Activated naive CD4-positive, alpha-beta T cell (primary cell): ENCODE measurements around the gene SPAM1.
"Not testable (repeated sequence)": the region's sequence is repeated elsewhere in the genome, so short reads cannot be mapped to it uniquely, and the experiment has no call there.

ENCODE experiments used
- DNase-seq, 4 experiments: peaks; one replicate each; lab custom pipeline; 2025; lab: John Stamatoyannopoulos, UW

The SPAM1 gene, protein sequence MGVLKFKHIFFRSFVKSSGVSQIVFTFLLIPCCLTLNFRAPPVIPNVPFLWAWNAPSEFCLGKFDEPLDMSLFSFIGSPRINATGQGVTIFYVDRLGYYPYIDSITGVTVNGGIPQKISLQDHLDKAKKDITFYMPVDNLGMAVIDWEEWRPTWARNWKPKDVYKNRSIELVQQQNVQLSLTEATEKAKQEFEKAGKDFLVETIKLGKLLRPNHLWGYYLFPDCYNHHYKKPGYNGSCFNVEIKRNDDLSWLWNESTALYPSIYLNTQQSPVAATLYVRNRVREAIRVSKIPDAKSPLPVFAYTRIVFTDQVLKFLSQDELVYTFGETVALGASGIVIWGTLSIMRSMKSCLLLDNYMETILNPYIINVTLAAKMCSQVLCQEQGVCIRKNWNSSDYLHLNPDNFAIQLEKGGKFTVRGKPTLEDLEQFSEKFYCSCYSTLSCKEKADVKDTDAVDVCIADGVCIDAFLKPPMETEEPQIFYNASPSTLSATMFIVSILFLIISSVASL

DNA sequence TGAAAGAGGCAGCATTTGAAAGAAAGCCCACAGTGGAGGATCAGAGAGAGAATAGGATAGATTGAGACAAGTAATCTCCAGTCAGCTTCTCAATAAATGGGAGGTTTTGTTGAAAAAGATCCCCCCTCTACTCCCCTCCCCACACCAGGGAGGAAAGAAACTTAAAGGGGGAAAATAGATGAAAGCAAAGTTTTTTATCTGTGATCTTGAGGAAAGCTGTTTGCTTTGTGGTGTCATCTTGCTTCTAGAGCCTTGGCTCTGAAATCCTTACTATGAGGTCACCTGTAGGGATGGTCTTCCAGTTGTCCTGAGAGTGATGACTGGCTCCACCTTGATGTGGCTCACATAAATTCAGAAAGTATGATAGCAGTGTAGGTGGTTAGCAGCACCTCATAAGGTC is at the start of gene SPAM1:
SPAM1 (plus strand) TSS at position 301 of the 400 bp plus-strand sequence. CDS start 28,330 bp downstream, outside the sequence.
- DNase-seq, result no peak

DNA sequence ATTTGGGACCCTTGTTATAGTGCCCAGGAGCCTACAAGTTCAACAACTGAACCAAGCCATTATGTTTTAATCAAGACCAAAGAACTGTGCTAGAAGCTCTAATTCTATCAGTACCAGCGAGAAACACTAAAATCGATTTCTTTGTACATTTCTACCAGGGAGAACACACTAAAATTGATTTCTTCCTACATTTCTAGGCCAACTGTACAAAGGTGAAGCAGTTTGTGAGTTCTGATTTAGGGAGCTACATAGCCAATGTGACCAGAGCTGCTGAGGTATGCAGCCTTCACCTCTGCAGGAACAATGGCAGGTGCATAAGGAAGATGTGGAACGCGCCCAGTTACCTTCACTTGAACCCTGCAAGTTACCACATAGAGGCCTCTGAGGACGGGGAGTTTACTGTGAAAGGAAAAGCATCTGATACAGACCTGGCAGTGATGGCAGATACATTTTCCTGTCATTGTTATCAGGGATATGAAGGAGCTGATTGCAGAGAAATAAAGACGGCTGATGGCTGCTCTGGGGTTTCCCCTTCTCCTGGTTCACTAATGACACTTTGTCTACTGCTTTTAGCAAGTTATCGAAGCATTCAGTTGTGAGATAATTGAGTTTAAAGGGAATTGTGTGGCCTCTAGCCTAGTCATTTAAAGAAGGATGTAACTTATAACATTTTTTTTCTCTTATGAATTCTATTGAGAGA is 48.3 kb upstream of the SPAM1 start:
- DNase-seq, result no peak

DNA sequence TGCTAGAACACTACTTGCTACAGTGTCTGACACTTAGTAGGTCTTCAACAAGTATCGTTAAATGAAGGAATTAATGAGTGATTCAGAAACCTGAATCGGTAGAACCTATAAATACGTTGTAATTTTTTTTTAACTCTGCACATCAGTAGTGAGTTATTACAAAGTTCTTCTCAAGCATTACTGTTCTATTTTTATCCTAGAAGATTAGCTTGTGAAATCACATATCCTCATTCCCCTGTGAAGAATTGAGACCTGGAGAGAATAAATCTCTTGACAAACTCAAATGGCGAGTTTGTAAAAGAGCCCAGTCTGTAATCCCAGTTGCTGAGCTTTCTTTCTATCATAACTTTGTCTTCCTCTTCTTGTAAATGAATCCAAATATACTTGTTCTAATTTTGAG is 45.4 kb upstream of the SPAM1 start:
- no peak for DNase-seq

DNA sequence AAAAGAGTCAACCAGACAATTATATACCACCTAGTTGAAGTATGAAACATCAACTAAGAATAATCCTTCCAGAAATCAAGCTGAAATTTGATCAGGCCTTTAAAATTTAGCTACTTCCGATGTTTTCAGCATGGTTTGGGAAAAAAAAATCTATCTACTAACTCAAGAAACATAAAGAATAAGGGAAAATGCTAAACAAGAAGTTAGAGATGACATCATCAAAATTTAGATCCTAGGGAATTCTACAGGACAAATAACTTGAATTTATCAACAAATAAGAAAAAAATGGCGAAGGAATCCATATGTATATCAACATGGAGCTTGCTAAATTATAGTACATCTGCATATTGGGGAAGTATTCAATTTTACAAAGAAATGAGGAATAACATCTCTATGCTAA is 43.7 kb upstream of the SPAM1 start:
- DNase-seq, result no peak

DNA sequence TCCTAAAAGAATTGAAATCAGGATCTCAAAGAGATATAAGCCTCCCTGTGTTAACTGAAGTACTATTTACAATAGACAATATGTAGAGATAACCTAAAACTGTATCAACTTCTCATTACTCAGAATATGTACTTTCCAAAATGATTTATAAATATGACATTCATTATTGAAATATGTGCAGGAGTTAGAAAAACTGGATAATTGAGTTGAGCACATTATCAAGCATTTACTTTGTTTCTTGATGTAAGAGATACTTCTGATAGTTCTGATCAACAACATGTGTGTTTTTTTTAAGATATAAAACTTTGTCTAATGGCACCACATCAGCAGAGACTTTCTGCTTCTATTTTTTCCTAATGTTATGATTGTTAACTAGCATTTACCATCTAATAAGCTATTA is 41.9 kb upstream of the SPAM1 start:
- no peak for DNase-seq

DNA sequence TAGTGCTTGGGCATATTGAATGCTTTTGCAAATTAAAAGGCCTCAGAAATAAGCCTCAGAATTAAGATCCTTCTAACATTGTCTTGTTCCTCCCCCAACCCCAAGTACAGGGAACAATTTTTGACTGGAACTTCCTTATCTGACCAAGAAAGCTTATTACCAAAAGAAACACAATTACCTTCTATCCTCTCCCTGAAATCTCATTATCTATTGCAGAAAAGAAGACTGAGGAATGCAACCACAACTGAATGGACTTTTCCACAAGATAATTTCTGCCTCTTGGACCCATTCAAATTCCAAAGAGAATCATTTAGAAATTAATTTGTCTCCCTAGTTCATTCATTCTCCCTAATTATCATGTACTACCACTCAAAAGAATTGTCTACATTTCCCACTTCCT is 36.8 kb upstream of the SPAM1 start:
- no peak for DNase-seq

DNA sequence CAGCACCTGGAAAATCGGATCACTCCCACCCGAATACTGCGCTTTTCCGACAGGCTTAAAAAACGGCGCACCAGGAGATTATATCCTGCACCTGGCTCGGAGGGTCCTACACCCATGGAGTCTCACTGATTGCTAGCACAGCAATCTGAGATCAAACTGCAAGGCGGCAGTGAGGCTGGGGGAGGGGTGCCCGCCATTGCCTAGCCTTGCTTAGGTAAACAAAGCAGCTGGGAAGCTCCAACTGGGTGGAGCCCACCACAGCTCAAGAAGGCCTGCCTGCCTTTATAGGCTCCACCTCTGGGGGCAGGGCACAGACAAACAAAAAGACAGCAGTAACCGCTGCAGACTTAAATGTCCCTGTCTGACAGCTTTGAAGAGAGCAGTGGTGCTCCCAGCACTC is 30.3 kb upstream of the SPAM1 start:
- not testable (repeated sequence) for DNase-seq

DNA sequence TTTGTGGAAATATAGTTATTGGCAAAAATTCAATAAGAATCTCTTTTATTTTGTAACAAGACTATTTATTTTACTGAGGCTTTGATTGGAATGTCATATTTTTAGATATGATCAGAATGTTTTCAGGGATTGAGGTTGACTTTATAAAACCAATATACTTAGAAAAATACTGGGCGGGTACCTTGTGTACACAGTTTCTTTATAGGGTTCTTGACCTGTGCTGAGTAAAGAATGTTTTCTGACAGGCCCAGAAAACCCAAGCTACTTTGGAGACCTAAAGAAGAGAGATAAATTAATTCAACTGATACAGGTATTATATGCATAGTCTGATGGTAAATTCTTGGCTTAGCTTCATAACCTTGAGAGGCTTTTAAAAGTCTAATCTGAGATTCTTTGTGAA is 23.9 kb upstream of the SPAM1 start:
- DNase-seq, result no peak

DNA sequence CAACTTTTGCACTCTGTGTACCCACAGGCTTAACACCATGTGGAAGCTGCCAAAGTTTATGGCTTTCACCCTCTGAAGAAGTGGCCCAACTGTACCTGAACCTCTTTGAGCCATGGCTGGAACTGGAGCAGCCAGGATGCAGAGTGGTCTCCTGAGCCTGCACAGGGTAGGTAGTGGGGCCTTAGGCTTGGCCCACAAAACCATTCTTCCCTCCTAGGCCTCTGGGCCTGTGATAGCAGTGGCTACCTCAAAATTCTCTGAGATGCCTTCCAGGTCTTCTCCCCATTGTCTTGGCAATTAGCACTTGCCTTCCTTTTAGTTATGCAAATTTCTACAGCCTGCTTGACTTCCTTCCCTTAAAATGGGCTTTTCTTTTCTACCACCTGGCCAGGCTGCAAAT is 19.3 kb upstream of the SPAM1 start:
- DNase-seq, result no peak

DNA sequence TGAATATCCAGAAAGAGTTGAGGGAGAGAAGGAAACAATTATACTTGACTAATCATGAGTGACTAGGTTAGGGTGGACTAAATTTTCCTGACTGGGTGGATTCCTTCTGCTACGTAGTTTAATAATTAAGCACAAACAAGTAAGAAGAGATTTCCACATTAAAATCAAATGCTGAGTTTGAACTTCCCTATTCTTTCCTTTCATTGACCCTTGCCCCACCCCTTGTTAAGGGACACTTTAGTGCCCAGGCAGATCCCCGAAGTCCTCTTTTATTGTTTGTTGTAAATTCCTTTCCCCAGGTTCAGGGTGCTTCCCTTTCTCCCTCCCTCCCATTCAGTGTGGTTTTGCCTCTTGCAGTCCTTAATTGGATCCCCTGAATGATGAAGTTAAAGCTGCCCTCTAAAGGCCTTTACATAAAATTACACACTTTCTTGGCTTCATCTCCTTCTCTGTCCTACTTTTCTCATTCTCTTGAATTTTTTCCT is 8.8 kb upstream of the SPAM1 start:
- DNase-seq, result no peak

DNA sequence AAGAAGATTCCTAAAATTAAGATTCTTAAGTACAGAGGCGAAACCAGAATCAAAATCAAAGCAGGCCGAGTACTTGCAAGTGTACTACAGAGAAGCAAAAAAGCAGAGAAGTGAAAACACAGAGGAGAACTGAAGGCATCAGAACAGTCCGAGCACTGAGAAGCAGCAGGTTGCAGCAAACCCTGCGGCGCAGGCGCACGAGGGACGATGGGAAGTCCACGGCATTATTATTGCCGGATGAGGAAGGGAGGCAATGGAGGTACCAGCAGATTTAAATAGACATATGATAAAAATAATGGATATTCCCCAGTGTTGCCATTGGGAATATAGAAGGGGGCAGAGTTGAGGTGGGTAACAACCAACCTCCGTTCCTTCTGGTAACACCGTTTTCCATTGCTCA is 7.2 kb upstream of the SPAM1 start:
- DNase-seq, result no peak

DNA sequence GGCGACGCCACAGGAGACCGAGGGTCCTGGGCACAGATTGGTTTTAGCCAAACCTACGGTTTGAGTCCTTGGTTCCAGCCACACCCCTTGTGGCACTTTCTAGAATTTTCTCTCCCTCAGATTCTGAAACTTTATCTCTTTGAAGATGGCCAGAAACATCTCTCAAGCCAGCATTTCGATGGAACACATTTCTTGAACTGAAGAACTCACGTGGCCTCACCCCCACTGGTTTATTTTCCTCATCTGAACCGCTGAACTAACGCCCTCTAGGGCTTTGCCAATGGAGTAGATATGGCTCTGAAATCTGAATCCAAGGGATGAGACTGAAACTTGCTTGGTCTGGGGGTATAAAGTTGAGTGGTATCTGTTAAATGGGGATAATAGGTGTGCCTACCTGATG is 6.7 kb upstream of the SPAM1 start:
- no peak for DNase-seq

DNA sequence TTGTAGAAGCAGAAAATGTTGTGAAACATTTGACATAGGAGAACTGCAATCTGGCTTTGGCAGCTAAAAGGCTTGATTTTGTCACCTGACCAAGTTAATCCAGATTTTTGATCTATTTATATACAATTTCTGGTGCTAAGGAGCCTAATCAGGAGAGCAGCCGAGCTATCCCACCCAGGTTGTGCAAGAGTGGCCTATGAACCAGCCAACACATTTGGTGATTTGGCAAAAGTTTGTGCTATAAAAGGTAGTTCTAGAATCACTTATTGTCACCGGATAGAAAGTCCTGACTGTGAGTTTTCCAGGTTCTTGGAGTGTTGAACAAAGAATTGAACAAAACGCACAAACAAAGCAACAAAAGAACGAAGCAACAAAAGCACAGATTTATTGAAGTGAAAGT is 1.4 kb upstream of the SPAM1 start:
- no peak for DNase-seq

DNA sequence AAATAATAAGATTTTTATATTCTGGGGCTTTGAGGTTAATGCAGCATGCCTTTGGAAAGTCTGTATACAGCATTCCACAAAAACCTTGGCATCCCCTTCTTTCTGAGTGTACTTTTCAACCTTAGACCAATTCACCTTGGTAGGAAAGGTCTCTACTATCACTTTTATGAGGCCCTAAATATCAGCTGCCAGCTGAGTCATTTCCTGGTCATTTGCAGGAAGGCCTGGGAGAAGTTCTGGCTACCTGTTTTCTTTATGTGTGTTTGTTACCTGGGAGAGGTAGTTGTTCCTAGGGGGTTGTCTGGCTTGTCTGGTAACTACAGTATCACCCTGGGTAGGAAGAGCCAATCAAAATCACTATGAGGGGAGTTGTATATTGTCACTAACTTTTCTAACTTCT is 4.1 kb downstream of the SPAM1 start:
- no peak for DNase-seq

DNA sequence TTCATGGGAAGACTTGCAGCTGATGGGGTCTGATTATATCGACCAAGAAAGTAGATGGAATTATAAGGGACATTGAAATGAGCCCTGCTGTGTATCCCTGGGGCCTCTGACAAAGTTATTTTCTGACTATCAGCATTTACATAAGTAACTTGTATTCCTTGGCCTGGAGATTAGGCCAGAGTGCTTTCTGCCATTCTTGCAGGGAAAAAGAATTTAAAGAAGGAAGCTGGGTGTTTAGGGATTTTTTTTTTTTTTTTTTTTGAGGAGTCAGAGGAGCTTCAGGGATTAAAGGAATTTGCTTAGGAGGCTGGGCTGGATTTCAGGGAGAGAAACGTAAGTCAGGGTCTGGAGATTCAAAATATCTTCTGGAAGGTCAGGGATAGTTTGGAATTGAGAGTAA is 4.6 kb downstream of the SPAM1 start:
- no peak for DNase-seq

DNA sequence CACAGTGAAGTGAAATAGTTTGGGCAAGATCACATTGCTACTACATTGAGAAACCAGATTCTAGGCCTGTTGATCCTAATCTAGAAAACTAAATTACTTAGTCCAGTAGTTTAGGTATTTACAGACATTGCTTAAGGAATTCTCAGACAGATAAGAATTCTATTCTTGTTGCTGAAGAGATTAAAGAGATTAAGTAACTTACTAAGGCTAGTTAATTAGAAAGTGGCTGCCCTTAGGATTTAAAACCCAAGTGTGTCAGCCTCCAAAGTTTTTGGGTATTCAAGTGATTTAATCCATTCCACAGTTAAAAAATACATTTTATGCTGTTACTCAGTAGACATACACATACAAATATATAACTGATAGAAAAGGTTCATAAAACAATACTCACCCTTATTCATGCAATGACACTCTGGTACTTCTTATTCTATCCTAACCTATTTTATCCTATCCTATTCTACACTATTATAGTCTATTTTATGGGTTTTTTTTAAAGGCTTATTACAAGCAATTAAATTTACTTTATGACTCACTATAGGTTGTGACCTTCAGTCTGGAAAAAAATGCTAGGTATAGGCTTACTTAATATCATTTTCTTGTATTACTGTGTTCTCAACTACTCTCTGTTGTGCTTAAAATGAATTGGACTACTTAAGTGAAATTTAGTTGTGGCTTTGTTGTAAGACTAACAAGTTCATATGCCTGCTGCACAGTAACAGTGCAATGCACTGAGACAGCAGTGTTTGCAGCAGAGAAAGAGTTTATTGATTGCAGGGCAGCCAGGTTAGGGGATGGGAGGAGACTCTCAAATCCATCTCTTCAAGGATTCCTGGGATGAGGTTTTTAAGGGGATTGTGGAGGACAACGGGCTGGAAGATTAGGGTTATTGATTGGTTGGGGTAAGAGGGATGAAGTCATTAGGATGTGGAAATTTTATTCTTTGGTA is 10.7 kb downstream of the SPAM1 start:
- no peak for DNase-seq

DNA sequence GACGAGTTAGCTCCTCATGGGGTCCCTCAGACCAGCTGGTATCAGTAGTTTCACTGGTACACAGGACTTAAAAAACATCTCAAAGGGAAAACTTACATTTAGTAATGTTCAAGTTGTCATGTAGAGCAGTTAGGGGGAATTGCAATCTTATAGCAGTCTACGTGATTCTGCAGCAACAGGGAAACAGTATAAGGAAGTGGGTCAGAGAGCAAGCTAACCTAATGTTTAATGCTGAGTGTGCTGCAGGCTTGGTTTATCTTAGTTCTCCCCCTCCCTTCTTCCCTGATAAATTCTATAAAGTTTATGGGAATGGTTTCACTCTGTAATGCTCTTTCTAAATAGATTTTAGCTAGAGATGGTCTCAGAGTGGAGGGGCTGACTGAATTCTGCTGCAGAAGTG is 11.3 kb downstream of the SPAM1 start:
- DNase-seq, result no peak

DNA sequence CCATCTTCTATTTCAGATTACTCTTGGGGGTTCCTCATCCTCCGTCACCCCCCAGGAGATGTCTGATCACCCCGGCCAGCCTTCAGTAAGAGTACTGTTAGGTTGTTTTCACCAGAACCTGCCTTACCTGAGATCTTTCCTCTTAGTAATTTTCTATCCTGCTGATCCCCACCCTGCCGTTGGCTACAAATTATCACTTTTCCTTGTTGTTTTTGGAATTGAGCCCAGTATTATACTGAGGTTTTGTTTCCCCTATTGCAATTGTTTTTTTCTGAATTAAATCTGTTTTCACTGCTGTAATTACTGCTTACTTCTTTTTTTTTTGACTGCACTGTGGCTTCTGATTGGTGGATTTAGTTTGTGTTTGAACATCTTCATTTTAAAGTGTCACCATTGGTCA is 14.7 kb downstream of the SPAM1 start:
- no peak for DNase-seq

DNA sequence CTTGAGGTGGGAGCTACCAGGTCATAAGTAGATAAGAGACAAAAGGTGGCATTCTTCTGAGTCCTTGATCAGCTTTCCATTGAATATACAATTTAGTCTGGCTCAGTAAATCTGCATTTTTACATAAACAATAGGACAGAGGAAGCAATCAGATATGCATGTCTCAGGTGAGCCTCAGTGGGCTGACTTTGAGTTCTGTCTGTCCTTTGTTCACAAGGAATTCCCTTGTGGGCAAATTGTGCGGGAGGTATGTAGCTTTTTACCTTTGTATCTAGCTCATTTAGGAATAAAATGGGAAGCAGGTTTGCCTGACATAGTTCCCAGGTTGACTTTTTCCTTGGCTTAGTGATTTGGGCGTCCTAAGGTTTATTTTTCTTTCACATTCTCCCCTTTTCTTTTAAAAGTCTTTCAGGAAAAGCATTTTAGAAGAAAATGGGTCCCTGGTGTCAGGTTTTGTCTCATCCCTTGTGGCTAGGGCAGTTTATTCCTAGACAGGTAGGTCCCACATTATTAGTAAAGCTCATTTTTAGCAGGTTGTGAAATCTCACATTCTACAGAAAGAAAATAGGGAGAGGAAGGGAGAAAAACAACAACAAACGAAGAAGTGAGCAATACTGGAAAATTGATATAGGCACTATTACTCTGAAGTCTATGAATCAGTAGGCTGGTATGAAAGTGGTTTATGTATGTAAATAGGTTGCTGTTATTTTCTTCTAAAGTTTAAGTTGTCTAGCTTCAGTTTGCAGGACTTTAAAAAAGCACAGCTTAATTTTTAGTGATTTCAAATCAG is 16.5 kb downstream of the SPAM1 start:
- DNase-seq, result no peak

DNA sequence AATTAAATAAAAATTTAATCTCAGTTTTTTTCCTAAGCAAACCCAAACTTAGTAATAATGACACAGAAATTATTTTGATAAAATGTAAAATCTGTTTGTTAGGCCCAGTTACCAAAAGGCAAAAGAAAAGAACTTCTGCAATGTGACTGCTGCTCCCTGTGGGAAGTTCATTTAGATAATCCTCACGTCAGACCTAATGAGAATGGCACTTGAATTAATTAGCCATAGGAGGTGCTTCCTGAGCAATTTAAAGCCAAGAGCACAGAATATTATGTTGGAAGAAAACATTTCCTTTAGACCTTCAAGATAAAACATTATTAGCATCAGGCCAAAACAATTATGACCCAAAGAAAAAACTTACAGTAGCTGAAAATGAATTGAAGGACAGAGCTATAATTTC is 19.4 kb downstream of the SPAM1 start:
- DNase-seq, result no peak

DNA sequence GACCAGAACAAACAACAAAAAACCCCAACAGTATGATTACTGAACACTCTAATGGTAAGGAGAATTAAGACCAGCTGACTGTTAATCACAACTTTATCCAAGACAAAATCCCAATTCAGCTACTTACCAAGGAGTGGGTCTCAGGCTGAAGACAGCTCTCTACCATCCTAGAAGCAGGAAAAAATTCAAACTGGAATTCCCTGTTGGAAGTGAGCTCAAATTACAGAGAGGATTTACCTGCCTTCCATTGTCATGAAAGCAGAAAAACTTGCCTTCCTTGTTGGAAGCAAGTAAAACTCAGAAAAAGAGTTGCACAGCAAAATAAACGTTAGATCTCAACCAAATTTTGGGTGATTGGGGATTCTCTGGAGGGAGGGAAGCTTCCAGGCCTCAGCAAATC is 20.9 kb downstream of the SPAM1 start:
- no peak for DNase-seq
